ENCODE results near the gene RHEBL1.

- TF ChIP-seq, protein P1, sequence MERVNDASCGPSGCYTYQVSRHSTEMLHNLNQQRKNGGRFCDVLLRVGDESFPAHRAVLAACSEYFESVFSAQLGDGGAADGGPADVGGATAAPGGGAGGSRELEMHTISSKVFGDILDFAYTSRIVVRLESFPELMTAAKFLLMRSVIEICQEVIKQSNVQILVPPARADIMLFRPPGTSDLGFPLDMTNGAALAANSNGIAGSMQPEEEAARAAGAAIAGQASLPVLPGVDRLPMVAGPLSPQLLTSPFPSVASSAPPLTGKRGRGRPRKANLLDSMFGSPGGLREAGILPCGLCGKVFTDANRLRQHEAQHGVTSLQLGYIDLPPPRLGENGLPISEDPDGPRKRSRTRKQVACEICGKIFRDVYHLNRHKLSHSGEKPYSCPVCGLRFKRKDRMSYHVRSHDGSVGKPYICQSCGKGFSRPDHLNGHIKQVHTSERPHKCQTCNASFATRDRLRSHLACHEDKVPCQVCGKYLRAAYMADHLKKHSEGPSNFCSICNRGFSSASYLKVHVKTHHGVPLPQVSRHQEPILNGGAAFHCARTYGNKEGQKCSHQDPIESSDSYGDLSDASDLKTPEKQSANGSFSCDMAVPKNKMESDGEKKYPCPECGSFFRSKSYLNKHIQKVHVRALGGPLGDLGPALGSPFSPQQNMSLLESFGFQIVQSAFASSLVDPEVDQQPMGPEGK (tag by site-specific recombination; IDR thresholded peaks at IDR 0.05): no peak
- TF ChIP-seq KLF10 (tag by site-specific recombination; IDR thresholded peaks at IDR 0.05): no peak
- TF ChIP-seq ZNF121 (tag by site-specific recombination; IDR thresholded peaks at IDR 0.05): no peak
- no peak for TF ChIP-seq CTCF (tag by site-specific recombination; IDR thresholded peaks at IDR 0.05)
- TF ChIP-seq HOXD13 (CRISPR knock-in tag; IDR thresholded peaks at IDR 0.05; ENCODE audit: borderline replicate concordance): no peak
- no peak for TF ChIP-seq ZNF174 (tag by site-specific recombination; IDR thresholded peaks at IDR 0.05)
- TF ChIP-seq PRDM4 (tag by site-specific recombination; IDR thresholded peaks at IDR 0.05): no peak
- TF ChIP-seq MEIS1 (CRISPR knock-in tag; IDR thresholded peaks at IDR 0.05; ENCODE audit: borderline replicate concordance): no peak
- no peak for TF ChIP-seq ZNF707 (tag by site-specific recombination; IDR thresholded peaks at IDR 0.05)
These were observed 31.9 kb downstream of the RHEBL1 start for GRCh38 chr12:49037947-49038237.
